ENCODE results near the gene MT1M. TPM values are rescaled to one million over a fixed set of nuclear protein-coding genes. Genes with fewer than 3 reads are reported as not detected.

Gene MT1M
- total and polyA plus RNA-seq, 2 of the 8 experiments (the other 6 are each of a cell fraction or from before 2014, with no cell fraction given) = 2.1 TPM; not detected in 1

GRCh38 chr16:56637814-56638750 is 5.6 kb downstream of the MT1M start, which contains the start of gene MT1A (continued):
- TF ChIP-seq TBP (IDR thresholded peaks at IDR 0.05; ENCODE audit: low read depth, low read length) (no peak), BCL11A (IDR thresholded peaks at IDR 0.05; ENCODE audit: low read depth in 2 of 2, low read length in 2 of 2) (no peak), E2F6 (IDR thresholded peaks at IDR 0.05) (peak; percentile 55), JUND (IDR thresholded peaks at IDR 0.05; ENCODE audit: low read length) (no peak), POU5F1 (IDR thresholded peaks at IDR 0.05; ENCODE audit: low read depth, low read length) (no peak), EZH2 (IDR thresholded peaks at IDR 0.05; ENCODE audit: low read depth, low read length, severe bottlenecking) (peak; percentile 100), KDM1A (IDR thresholded peaks at IDR 0.05; ENCODE audit: borderline replicate concordance, low read length) (no peak), NRF1 (IDR thresholded peaks at IDR 0.05; ENCODE audit: low read depth, low read length) (peak; percentile 49), ATF2 (IDR thresholded peaks at IDR 0.05; ENCODE audit: low read length) (no peak), POLR2AphosphoS5 (IDR thresholded peaks at IDR 0.05; ENCODE audit: low read depth, low read length) (no peak), EGR1 (IDR thresholded peaks at IDR 0.05; ENCODE audit: borderline replicate concordance, low read depth, low read length) (no peak), SP2 (IDR thresholded peaks at IDR 0.05; ENCODE audit: low read length) (no peak)

Data from H1 (cell line).